ENCODE measurements around the gene PLD4.

DNA sequence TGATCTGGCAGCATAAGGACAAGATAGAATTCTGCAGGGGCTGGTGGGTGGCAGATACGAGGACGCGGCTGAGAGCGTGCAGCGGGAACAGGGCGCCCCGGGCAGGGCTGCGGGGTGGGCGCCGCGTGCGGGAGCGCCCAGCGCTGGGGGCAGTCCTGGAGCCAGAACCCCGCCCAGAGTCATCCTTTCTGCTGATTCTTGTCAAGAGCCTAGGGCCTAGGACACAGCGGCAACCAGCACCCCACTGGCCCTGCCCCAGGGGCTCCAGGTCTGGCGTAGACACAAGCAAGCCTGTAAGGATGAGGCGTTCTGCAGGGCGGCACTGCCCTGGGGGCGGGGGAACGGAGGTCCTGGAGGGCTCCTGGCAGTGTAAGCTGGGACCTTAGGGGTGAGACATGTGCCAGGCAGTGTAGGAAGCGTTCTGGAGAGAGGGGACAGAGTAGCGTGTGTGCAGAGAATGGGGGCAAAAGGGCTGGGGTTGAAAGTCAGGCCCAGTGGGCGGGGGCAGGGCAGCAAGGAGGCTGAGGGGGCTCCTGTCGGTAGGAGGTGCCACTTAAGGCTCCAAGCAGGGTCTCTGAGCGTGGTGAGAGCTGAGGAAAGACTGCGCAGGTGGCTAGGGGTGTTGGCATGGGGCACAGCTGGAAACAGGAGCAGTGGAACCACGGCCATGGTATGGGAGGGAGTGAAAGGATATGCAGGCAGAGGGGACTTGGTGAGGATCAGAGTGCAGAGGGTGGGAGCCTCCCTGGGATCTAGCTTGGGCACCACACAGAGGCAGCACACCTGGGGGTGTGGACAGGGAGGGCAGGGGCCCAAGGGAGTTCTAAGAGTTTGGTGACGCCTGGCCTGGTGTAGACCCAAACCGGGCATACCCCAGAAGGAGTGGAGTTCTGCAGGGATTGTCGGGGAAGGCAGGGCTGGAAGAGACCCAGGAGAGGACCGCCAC lies 54.3 kb downstream of the PLD4 start:
- TF ChIP-seq, protein P1, sequence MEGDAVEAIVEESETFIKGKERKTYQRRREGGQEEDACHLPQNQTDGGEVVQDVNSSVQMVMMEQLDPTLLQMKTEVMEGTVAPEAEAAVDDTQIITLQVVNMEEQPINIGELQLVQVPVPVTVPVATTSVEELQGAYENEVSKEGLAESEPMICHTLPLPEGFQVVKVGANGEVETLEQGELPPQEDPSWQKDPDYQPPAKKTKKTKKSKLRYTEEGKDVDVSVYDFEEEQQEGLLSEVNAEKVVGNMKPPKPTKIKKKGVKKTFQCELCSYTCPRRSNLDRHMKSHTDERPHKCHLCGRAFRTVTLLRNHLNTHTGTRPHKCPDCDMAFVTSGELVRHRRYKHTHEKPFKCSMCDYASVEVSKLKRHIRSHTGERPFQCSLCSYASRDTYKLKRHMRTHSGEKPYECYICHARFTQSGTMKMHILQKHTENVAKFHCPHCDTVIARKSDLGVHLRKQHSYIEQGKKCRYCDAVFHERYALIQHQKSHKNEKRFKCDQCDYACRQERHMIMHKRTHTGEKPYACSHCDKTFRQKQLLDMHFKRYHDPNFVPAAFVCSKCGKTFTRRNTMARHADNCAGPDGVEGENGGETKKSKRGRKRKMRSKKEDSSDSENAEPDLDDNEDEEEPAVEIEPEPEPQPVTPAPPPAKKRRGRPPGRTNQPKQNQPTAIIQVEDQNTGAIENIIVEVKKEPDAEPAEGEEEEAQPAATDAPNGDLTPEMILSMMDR (conservative IDR thresholded peaks at IDR 0.05; ENCODE audit: low read length) = no peak
- no peak for TF ChIP-seq EZH2phosphoT487 (IDR thresholded peaks at IDR 0.05; ENCODE audit: borderline replicate concordance)

Measured in Loucy (cell line).